ENCODE measurements around the gene UBE2Q1. TPM values are rescaled to one million over a fixed set of nuclear protein-coding genes. Genes with fewer than 3 reads are reported as not detected.

The UBE2Q1 gene
- total and polyA plus RNA-seq, 3 donors from 2014 or later = 63.5 to 128 (median 65.2) TPM

DNA sequence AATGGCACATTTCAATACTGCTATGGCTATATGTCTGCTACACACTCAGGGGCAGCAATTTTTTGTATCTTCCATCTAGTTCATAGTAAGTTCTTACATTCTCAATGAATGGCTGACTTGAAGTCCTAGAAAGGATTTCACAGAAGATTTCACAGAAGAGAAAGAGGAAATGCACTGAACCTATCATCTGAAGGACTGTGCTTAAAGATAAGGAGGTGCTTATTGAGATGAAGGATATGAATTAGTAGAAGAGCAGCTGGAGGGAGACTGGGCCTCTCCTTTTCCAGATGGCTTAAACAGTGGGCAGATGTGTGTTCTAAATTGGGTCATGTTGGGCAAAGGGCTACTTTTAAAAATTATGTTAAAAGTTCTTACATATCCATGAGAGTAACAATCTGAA is 34.9 kb upstream of the UBE2Q1 start:
- Histone ChIP-seq H3K4me3 (no peak overlapping the region), H3K27me3 (no peaks in the 10 kb centered on the region), H3K27ac (no peak overlapping the region), H3K36me3 (ENCODE audit: low read depth, missing control alignments) (no peaks in the 10 kb centered on the region), H3K9me3 (no peaks in the 10 kb centered on the region), H3K4me1 (no peaks in the 10 kb centered on the region)
- no peak for DNase-seq
- intact Hi-C loops (cut with DNase I; ENCODE audit: low total_unique reads) = no loop called here
- TF ChIP-seq, protein P1, sequence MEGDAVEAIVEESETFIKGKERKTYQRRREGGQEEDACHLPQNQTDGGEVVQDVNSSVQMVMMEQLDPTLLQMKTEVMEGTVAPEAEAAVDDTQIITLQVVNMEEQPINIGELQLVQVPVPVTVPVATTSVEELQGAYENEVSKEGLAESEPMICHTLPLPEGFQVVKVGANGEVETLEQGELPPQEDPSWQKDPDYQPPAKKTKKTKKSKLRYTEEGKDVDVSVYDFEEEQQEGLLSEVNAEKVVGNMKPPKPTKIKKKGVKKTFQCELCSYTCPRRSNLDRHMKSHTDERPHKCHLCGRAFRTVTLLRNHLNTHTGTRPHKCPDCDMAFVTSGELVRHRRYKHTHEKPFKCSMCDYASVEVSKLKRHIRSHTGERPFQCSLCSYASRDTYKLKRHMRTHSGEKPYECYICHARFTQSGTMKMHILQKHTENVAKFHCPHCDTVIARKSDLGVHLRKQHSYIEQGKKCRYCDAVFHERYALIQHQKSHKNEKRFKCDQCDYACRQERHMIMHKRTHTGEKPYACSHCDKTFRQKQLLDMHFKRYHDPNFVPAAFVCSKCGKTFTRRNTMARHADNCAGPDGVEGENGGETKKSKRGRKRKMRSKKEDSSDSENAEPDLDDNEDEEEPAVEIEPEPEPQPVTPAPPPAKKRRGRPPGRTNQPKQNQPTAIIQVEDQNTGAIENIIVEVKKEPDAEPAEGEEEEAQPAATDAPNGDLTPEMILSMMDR (IDR thresholded peaks at IDR 0.05) = no peak
- no peak for TF ChIP-seq POLR2A (IDR thresholded peaks at IDR 0.05)

DNA sequence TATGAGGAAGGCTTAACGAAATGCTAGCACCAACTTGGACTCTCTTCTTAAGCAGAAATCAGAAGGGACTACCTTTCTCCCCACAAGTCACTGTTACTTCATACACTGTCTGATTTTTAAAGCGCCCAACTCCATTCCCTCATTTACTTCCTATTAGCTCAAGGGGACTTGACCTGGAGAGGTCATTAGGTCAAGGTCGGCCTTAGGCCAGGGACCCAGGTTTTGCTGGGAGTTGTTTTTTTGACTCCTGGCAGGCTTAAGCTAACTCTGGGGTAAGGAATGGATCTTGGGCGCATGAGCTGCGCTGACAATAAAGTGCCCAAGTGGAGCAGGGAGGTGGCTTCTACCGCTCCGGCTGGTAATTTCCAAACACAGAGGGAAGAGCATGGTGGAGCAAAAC is 32.7 kb upstream of the UBE2Q1 start:
- intact Hi-C loops (cut with DNase I; ENCODE audit: low total_unique reads) = no loop called here
- DNase-seq = no peak
- Histone ChIP-seq H3K4me1 (no peaks in the 10 kb centered on the region), H3K36me3 (ENCODE audit: low read depth, missing control alignments) (no peaks in the 10 kb centered on the region), H3K9me3 (no peaks in the 10 kb centered on the region), H3K27ac (no peak overlapping the region), H3K27me3 (no peaks in the 10 kb centered on the region), H3K4me3 (no peak overlapping the region)
- TF ChIP-seq POLR2A (IDR thresholded peaks at IDR 0.05) = no peak
- TF ChIP-seq, protein P1 (IDR thresholded peaks at IDR 0.05) = no peak
- WGBS, 2 donors = 89 to 90% methylated on average over 7 of the region's 7 CpGs

DNA sequence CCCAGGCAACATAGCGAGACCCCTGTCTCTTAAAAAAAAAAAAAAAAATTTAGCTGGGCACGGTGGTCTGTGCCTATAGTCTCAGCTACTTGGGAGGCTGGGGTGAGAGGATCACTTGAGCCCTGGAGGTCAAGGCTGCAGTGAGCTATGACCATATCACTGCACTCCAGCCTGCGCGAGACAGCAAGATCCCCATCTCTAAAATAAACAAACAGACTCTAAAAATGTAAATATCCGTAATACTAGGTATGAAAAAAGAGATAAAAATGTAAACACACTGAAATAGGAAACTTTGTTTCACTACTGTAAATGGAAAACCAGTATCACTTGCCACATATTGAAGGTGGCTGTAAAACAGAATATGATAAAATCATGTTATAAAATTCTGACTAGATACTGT is 32.3 kb upstream of the UBE2Q1 start:
- TF ChIP-seq, protein P1 (IDR thresholded peaks at IDR 0.05) = no peak
- no peak for TF ChIP-seq POLR2A (IDR thresholded peaks at IDR 0.05)
- 72 to 75% methylated on average over 5 of the region's 5 CpGs for WGBS, 2 donors
- Histone ChIP-seq H3K27ac (no peak overlapping the region), H3K27me3 (no peaks in the 10 kb centered on the region), H3K36me3 (ENCODE audit: low read depth, missing control alignments) (no peaks in the 10 kb centered on the region), H3K4me1 (no peaks in the 10 kb centered on the region), H3K4me3 (no peak overlapping the region), H3K9me3 (no peaks in the 10 kb centered on the region)
- no peak for DNase-seq
- intact Hi-C loops (cut with DNase I; ENCODE audit: low total_unique reads) = no loop called here

DNA sequence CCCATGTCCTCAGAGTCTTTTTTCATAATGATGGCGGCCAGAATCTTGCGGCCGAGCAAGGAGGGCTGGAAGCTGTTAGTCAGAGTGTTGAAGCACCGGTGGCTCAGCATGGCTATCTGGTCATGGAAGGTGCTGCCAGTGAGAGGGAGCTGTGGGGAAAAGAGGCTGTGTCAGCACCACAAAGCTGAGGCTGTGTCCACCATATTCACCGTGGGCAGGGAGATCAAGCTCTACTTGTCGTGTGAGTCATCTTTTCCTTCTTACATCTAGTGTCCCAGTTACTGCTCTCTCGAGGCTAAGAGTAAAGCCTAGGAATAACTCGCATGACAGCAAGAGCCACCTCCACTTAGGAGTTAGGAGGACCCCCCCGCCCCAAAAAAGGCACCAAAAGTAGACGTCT is 31.3 kb upstream of the UBE2Q1 start:
- no peak overlapping the region for H3K4me3 ChIP-seq
- WGBS, 2 donors = 79 to 85% methylated on average over 9 to 10 of the region's 10 CpGs
- intact Hi-C loops (cut with DNase I; ENCODE audit: low total_unique reads) = no loop called here
- no peaks in the 10 kb centered on the region for H3K27me3 ChIP-seq
- DNase-seq = no peak
- TF ChIP-seq, protein P1 (IDR thresholded peaks at IDR 0.05) = no peak
- no peak for TF ChIP-seq POLR2A (IDR thresholded peaks at IDR 0.05)
- no peaks in the 10 kb centered on the region for H3K9me3 ChIP-seq
- no peak overlapping the region for H3K27ac ChIP-seq
- H3K36me3 ChIP-seq (ENCODE audit: low read depth, missing control alignments) = no peaks in the 10 kb centered on the region
- no peaks in the 10 kb centered on the region for H3K4me1 ChIP-seq

DNA sequence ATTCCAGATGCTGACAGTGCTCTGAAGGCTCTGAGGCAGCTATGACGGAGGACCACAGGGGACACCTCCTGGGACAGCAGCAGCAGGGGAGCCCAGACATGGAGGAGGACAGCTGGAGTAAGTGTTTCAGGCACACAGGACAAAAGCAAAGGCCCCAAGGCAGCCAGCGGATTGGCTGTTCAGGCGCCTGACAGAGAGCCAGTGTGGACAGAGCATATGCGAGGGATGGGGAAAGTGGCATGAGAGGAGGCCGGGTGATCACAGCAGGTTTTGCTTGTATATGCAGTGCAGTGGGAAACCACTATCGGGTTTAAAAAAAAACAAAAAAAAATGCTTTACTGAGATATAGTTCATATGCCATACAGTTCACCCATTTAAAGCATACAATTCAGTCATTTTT is 28.2 kb upstream of the UBE2Q1 start:
- 90 to 95% methylated on average over 6 of the region's 6 CpGs for WGBS, 2 donors
- intact Hi-C loops (cut with DNase I; ENCODE audit: low total_unique reads) = no loop called here
- H3K36me3 ChIP-seq (ENCODE audit: low read depth, missing control alignments) = no peaks in the 10 kb centered on the region

More for the DNA sequence above, 28.2 kb upstream of the UBE2Q1 start:
- no peak for DNase-seq
- H3K4me1 ChIP-seq = no peaks in the 10 kb centered on the region
- no peaks in the 10 kb centered on the region for H3K9me3 ChIP-seq
- no peak overlapping the region for H3K4me3 ChIP-seq
- TF ChIP-seq, protein P1 (IDR thresholded peaks at IDR 0.05) = no peak
- no peak for TF ChIP-seq POLR2A (IDR thresholded peaks at IDR 0.05)
- no peaks in the 10 kb centered on the region for H3K27me3 ChIP-seq
- H3K27ac ChIP-seq = no peak overlapping the region

Data from testis (tissue), 3 donors.